A673 (cell line): ENCODE data around the gene USP31.

ENCODE experiments used
- CTCF ChIP-seq: fragments of 300-800, 200-600 bp; sonication (generic); conservative IDR thresholded peaks from 2 replicates; pipeline ENCODE4 v1.5.1; 2017; ENCODE audit warnings: low read depth, mild to moderate bottlenecking, antibody characterized with exemption, low read length, moderate library complexity, mixed read lengths
- EZH2 ChIP-seq: fragments of 200-600 bp; sonication (generic); IDR thresholded peaks from 2 replicates; pipeline ENCODE4 v1.6.1; 2017; ENCODE audit warnings: borderline replicate concordance, low read depth, mild to moderate bottlenecking, mixed read lengths, antibody characterized with exemption, low read length; ENCODE audit not compliant: poor library complexity, severe bottlenecking

GRCh38 chr16:23195366-23195978 is 46.2 kb upstream of the USP31 start:
- TF ChIP-seq CTCF (no peak), EZH2 (no peak)
